ENCODE measurements around the gene NLRP5.

GRCh38 chr19:56085571-56086275, 99.1 kb downstream of the NLRP5 start:
- no peak for TF ChIP-seq FOXK2 (IDR thresholded peaks at IDR 0.05)
- no peak for TF ChIP-seq SP1 (IDR thresholded peaks at IDR 0.05)
- no peak for TF ChIP-seq HDGF (IDR thresholded peaks at IDR 0.05; ENCODE audit: borderline replicate concordance)
- no peak for TF ChIP-seq FOXM1 (IDR thresholded peaks at IDR 0.05; ENCODE audit: borderline replicate concordance)
- TF ChIP-seq ZNF384 (IDR thresholded peaks at IDR 0.05), result no peak
- TF ChIP-seq L3MBTL2 (conservative IDR thresholded peaks at IDR 0.05), result no peak
- TF ChIP-seq PKNOX1 (IDR thresholded peaks at IDR 0.05), result no peak
- TF ChIP-seq SUZ12 (IDR thresholded peaks at IDR 0.05), result no peak
- no peak for TF ChIP-seq ELF4 (IDR thresholded peaks at IDR 0.05)
- no peak for TF ChIP-seq FOXA1 (IDR thresholded peaks at IDR 0.05)

Measured in HEK293T (cell line).